Activated T-helper 1 cell treated with Interleukin-2 at 50 U/mL for 16 hours (primary cell): ENCODE measurements around the gene SLC4A4.

ENCODE experiments used
- DNase-seq: peaks from one replicate; pipeline ENCODE4 v3.0.0-alpha.2; 2020; ENCODE audit warnings: low read depth

SLC4A4 gene

GRCh38 chr4:71602289-71602900 is 263.6 kb downstream of the SLC4A4 start:
- no peak for DNase-seq

DNA sequence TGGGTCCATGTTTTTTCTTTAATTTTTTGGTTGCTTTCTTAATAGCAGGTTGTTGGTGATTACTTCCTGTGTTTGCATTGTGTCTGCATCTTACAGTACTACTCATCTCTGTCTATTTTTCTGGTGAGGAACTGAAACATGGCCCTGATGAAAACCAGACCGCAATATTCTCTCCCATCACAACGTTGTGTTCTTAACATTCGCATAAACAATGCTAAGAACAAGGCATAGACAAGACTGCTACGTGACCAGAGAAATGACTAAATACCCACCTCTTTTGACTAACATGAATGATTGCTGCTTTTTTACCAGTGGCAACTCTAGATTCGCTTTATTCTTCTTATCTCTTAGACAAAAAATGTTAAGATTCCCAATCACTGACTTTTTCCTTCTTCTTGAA is 266.0 kb downstream of the SLC4A4 start:
- DNase-seq, result no peak

DNA sequence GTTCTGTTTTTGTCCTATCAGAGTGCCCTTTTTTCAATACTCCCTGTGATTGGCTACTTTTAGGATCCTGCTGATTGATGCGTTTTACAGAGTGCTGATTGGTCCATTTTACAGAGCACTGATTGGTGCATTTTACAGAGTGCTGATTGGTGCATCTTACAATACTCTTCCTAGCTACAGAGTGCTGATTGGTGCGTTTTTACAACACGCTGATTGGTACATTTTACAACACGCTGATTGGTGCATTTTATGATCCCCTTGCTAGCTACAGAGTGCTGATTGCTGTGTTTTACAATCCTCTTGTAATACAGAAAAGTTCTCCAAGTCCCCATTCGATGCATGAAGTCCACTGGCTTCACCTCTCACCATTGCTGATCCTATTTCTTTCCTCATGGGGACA is 268.3 kb downstream of the SLC4A4 start:
- DNase-seq, result no peak

- no peak for DNase-seq
These were observed 269.2 kb downstream of the SLC4A4 start for GRCh38 chr4:71607780-71608677.

DNA sequence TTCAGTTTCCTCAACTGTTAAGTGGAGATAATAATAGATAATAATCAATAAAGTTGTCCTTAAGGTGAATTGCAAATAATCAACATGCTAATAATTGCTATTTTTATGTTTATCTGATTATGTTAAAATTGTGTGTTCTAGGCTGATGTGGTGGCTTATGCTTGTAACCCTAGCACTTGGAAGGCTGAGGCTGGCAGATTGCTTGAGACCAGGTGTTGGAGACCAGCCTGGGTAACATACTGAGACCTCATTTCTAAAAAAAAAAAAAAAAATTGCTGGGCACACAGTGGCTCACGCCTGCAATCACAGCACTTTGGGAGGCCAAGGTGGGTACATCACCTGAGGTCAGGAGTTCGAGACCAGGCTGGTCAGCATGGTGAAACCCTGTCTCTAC is 269.9 kb downstream of the SLC4A4 start:
- no peak for DNase-seq

DNA sequence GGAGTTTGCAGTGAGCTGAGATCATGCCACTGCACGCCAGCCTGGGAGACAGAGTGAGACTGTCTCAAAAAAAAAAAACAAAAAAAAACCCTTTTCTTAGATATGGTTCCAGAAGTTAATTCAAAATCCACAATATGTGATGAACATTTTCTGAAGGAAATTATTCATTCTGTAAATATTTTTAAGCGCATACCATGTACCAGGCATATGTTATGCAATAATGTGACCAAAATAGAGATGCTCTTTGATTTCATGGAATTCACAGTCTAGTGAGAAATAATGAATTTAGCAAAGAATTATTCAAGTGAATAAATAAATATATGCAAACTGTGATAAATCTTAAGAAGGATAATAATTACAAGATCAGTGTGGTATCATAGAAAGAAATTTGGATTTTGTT is 270.3 kb downstream of the SLC4A4 start:
- no peak for DNase-seq

DNA sequence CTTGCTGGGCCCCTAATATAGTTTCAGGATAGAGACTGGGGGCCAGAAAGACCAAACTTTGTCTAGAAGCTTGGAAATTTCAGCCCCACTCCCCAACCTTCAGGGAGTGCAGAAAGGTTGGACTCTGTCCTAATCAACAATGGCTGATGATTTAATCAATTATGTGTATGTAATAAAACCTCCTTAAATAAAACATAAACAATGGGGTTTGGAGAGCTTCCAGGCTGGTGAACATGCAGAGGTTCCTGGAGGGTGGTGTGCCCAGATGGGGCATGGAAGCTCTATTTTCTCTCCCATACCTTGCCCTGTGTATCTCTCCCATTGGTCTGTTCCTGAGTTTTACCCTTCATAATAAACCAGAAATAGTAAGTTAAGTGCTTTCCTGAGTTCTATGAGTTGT is 270.8 kb downstream of the SLC4A4 start:
- no peak for DNase-seq

DNA sequence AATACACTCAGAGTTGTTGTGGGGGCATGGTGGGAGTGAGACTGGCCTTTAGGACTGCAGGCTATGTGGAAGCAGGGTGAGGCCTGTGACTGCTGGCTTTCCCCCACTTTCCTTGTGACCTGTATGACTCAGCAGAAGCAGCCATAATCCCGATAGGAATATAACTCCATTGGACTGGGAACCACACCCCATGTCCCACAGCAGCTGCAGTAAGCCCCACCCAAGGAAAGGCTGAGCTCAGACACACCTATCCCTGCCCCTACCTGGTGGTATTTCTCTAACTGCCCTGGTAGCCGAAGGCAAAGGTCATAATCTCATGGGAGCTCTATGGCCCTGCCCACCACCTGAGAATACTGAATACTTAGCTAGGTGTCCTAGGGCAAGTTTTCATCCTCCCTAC is 275.8 kb downstream of the SLC4A4 start:
- DNase-seq, result no peak

DNA sequence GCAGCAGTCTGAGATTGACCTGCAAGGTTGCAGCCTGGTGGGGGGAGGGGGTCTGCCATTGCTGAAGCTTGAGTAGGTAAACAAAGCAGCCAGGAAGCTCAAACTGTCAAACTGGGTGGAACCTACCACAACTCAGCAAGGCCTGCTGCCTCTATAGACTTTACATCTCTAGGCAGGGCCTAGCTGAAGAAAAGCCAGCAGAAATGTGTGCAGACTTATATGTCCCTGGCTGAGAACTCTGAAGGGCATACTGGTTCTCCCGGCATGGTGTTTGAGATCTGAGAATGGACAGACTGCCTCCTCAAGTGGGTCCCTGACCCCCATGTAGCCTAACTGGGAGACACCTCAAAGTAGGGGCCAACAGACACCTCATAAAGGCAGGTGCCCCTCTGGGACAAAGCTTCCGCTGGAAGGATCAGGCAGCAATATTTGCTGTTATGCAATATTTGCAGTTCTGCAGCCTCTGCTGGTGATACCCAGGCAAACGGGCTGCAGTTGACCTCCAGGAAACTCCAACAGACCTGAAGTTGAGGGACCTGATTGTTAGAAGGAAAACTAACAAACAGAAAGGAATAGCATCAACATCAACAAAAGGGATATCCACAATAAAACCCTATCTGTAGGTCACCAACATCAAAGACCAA is 277.5 kb downstream of the SLC4A4 start:
- no peak for DNase-seq
